ENCODE results near the gene HOXB8. TPM values are rescaled to one million over a fixed set of nuclear protein-coding genes. Genes with fewer than 3 reads are reported as not detected.

The HOXB8 gene
- 10 to 100 TPM; 38.8 to 60.8 (median 58.2) TPM for polyA plus RNA-seq (ENCODE audit: insufficient read length in 4 of 4)

GRCh38 chr17:48615047-48615962, at the start of gene HOXB8:
HOXB8 (minus strand) TSS chr17:48615292; CDS start chr17:48614704, 588 bp downstream.
- peak in 3 of 4 donors; percentile 58 to 75 (median 63) for DNase-seq (ENCODE audit: low read depth in 4 of 4, low spot score in 2 of 4)

GRCh38 chr17:48663134-48663924, 48.2 kb upstream of the HOXB8 start:
- DNase-seq (ENCODE audit: low read depth in 4 of 4, low spot score in 2 of 4), result no peak

GRCh38 chr17:48655913-48656312, 40.8 kb upstream of the HOXB8 start:
- DNase-seq (ENCODE audit: low read depth in 4 of 4, low spot score in 2 of 4), result no peak

DNA sequence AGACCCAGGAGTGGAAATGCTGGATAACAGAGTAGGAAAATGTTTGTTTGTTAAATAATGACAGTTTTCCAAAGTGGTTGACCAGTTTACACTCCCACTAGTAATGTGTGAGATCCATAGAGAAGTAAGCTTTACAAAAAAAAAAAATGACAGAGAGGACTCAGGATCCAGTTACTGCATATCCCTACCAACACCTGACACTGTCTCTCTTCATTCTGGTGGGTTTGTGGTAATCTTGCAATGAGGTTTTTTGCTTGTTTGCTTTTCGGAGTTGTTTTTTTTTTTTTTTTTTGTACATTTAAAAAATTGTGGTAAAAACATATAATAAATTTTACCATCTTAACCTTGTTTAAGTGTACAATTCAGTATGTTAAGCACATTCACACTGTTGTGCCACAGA, 34.6 kb upstream of the HOXB8 start:
- no peak for DNase-seq (ENCODE audit: low read depth in 4 of 4, low spot score in 2 of 4)

- no peak for DNase-seq (ENCODE audit: low read depth in 4 of 4, low spot score in 2 of 4)
Measured at GRCh38 chr17:48647963-48648245, 32.8 kb upstream of the HOXB8 start.

DNA sequence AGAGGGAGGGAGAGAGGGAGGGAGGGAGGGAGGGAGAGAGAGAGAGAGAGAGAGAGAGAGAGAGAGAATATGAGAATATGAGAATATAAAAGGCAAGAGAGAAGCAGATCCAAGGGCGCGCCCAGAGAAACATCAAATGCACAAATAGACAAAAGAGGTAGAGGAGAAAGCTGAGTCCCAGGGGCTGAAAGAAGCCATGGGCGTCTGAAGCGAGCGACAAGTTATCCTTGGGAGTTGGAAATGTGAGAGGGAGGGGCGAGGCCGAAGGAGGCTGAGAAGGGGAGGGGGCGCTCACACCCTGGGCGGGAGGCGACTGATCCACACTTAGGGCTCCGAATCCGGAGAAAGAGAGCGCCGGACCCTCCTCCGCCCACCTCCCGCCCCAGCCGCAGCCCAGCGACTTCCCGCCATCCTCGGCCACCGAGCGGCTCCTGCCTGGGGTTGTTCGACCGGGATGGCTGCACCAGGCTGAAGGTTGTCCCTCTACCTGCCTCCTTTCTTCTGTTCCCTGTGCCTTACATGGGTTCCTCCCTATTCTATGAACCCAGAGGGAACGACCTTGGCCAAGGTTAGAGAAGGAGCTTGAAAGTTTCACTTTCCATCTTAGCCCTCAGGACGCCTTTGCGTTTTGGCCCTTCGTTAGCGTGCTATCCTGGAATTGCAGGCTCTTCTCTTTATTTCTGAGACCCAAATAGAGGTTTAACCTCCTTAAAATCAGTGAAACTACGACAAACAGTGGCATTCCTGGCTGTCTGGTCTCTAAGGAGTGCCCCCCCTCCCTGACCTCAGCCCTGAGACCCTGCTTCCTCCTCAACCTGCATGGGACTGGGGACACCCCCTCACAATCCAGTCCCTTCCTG, 32.2 kb upstream of the HOXB8 start:
- DNase-seq (ENCODE audit: low read depth in 4 of 4, low spot score in 2 of 4), result no peak

- DNase-seq (ENCODE audit: low read depth in 4 of 4, low spot score in 2 of 4), result peak in 1 of 4 donors; percentile 52
Measured at GRCh38 chr17:48646183-48647102, 31.4 kb upstream of the HOXB8 start.

DNA sequence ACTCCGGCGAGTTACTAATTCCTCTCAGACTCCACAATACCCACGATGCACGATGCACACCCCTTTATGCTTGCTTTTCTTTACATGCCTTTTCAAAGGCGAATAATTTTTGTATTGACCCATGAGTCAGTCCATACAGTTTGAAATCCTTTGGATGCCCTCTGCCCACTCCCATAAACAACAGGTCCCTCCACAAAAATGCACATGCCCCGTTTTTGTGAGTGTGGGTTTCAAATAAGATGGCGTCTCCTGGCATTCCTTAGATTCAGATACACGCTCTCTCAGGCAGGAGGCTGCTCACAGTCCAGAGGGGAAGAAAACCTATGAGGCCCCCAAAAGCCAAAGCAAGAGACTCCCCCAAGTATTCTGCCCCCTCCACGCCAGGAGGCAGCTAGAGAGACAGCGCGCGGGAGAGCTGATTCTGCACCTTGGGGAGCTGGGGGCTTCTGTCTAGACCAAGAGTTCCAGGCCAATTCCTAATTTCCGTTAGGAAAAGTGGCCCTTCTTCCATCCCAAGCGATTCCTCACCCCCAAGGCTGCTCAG, 30.6 kb upstream of the HOXB8 start:
- DNase-seq (ENCODE audit: low read depth in 4 of 4, low spot score in 2 of 4), result no peak

GRCh38 chr17:48644910-48645557, 29.9 kb upstream of the HOXB8 start:
- DNase-seq (ENCODE audit: low read depth in 4 of 4, low spot score in 2 of 4), result no peak

GRCh38 chr17:48644159-48644558, 29.1 kb upstream of the HOXB8 start:
- DNase-seq (ENCODE audit: low read depth in 4 of 4, low spot score in 2 of 4), result no peak

GRCh38 chr17:48643697-48644012, 28.6 kb upstream of the HOXB8 start:
- no peak for DNase-seq (ENCODE audit: low read depth in 4 of 4, low spot score in 2 of 4)

GRCh38 chr17:48642843-48643696, 28.0 kb upstream of the HOXB8 start:
- no peak for DNase-seq (ENCODE audit: low read depth in 4 of 4, low spot score in 2 of 4)

GRCh38 chr17:48642059-48642842, 27.2 kb upstream of the HOXB8 start:
- no peak for DNase-seq (ENCODE audit: low read depth in 4 of 4, low spot score in 2 of 4)

DNA sequence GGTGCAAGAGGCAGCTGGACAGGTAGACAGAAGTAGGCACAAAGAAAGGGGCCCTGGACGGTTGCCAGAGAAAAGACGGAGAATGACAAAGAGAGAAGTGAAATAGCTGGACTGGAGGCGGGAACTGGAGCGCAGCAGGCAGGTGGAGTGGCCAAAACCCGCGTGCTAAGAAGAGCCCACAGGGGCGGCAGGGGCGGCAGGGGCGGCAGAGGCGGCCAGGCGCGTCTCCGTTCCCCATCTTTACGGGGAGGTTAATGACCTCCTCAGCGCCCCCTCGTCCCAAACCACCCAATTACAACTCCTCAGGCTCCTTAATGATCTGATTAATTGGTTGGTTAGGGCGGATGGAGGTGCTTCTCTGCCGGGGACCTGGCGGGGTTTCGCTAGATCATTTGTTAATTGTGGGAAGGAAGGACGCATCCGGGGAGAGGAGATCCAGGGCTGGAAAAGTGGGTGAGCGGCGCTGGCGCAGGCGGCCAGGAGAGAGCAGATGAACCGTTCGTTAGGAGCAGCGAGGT, 26.5 kb upstream of the HOXB8 start:
- DNase-seq (ENCODE audit: low read depth in 4 of 4, low spot score in 2 of 4), result no peak

GRCh38 chr17:48640858-48641180, 25.7 kb upstream of the HOXB8 start:
- DNase-seq (ENCODE audit: low read depth in 4 of 4, low spot score in 2 of 4), result no peak

- no peak for DNase-seq (ENCODE audit: low read depth in 4 of 4, low spot score in 2 of 4)
Measured at GRCh38 chr17:48639982-48640857, 25.1 kb upstream of the HOXB8 start.
